IPS DF 6.9 (cell line): ENCODE results near the gene KRTAP22-1.

Experiments
- DNase-seq: peaks from one replicate; pipeline ENCODE4 v3.0.0-alpha.2; 2013; ENCODE audit warnings: low read depth, low spot score
- H3K27ac ChIP-seq: one replicate; pipeline ENCODE4 v1.5.1; 2013; ENCODE audit warnings: low read length, control low read depth
- H3K27me3 ChIP-seq: 2 replicates; pipeline ENCODE4 v1.6.1; 2013; ENCODE audit warnings: mild to moderate bottlenecking, low read length; ENCODE audit not compliant: control insufficient read depth, insufficient read depth
- H3K36me3 ChIP-seq: 2 replicates; pipeline ENCODE4 v1.6.1; 2013; ENCODE audit warnings: low read length; ENCODE audit not compliant: control insufficient read depth, insufficient read depth
- H3K4me1 ChIP-seq: 2 replicates; pipeline ENCODE4 v1.6.1; 2013; ENCODE audit warnings: low read length; ENCODE audit not compliant: control insufficient read depth, insufficient read depth
- H3K4me3 ChIP-seq: 2 replicates; pipeline ENCODE4 v1.5.1; 2013; ENCODE audit warnings: mild to moderate bottlenecking, low read length
- H3K9me3 ChIP-seq: 2 replicates; pipeline ENCODE4 v1.6.1; 2013; ENCODE audit warnings: low read length, inconsistent platforms; ENCODE audit not compliant: control insufficient read depth, insufficient read depth
- WGBS: extraction: QIAGEN DNeasy Blood & Tissue Kit; methylation state at CpG from one replicate; pipeline ENCODE4 v1.1.7; 2013; ENCODE audit warnings: mixed read lengths, missing lambda C conversion rate; ENCODE audit not compliant: insufficient read length, insufficient coverage; 5-methylcytosine and 5-hydroxymethylcytosine counted together

KRTAP22-1 gene

GRCh38 chr21:30582870-30583269, 18.0 kb upstream of the KRTAP22-1 start:
- no peak for DNase-seq
- no CpG with 5 or more reads among the region's 1 CpG for WGBS
- Histone ChIP-seq H3K27ac (no peak overlapping the region), H3K9me3 (peaks cover 6% of the 10 kb centered on the region), H3K4me3 (no peak overlapping the region), H3K36me3 (no peaks in the 10 kb centered on the region), H3K27me3 (no peaks in the 10 kb centered on the region), H3K4me1 (no peaks in the 10 kb centered on the region)

DNA sequence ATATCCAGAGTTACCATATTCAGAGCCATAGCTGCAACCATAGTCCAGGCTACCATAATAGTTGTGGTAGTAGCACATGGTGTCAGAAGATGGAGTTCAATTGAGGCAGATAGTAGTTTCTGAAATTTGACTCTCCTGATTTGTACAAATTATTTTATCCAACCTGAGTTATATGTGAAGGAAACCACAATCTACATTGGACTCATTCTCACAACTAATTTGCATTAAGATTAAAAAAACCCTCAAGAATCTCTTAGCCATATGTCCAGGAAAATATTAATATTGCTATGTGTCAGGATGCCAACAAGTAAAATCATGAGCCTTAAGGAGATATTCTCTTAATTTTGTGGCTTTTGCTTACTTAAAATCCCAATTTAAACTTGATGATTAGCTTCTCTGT, 10.6 kb upstream of the KRTAP22-1 start, which contains the start of gene KRTAP22-2:
TSS of gene KRTAP22-2 (minus strand) at position 101 of the 400 bp plus-strand sequence.
- no peak for DNase-seq
- Histone ChIP-seq H3K27me3 (no peaks in the 10 kb centered on the region), H3K9me3 (peaks cover 4% of the 10 kb centered on the region), H3K4me1 (no peaks in the 10 kb centered on the region), H3K36me3 (no peaks in the 10 kb centered on the region), H3K4me3 (no peak within 1 kb of the TSS), H3K27ac (no peak within 1 kb of the TSS)

GRCh38 chr21:30592140-30592539, 8.7 kb upstream of the KRTAP22-1 start, which contains the start of gene KRTAP6-3:
Gene KRTAP6-3 (plus strand): TSS chr21:30592440. CDS start chr21:30592446, 6 bp downstream.
- DNase-seq, result no peak
- H3K9me3 ChIP-seq, result peaks cover 4% of the 10 kb centered on the region
- H3K36me3 ChIP-seq, result no peaks in the 10 kb centered on the region
- H3K27ac ChIP-seq, result no peak within 1 kb of the TSS
- H3K4me1 ChIP-seq, result no peaks in the 10 kb centered on the region
- no CpG with 5 or more reads among the region's 4 CpGs for WGBS
- no peaks in the 10 kb centered on the region for H3K27me3 ChIP-seq
- no peak within 1 kb of the TSS for H3K4me3 ChIP-seq

- H3K4me3 ChIP-seq, result no peak within 1 kb of the TSS
- H3K9me3 ChIP-seq, result peaks cover 9% of the 10 kb centered on the region
- H3K27ac ChIP-seq, result no peak within 1 kb of the TSS
- no peaks in the 10 kb centered on the region for H3K27me3 ChIP-seq
- H3K4me1 ChIP-seq, result no peaks in the 10 kb centered on the region
- no CpG with 5 or more reads among the region's 6 CpGs for WGBS
- no peaks in the 10 kb centered on the region for H3K36me3 ChIP-seq
- no peak for DNase-seq
Observed at GRCh38 chr21:30598802-30599201, 2.1 kb upstream of the KRTAP22-1 start, which contains the start of gene KRTAP6-2. Gene KRTAP6-2 (minus strand): TSS chr21:30598902. CDS start chr21:30598874, 28 bp downstream.

- Histone ChIP-seq H3K9me3 (peaks cover 11% of the 10 kb centered on the region), H3K4me3 (no peak overlapping the region), H3K4me1 (no peaks in the 10 kb centered on the region), H3K27me3 (no peaks in the 10 kb centered on the region), H3K27ac (no peak overlapping the region), H3K36me3 (no peaks in the 10 kb centered on the region)
- DNase-seq, result no peak
- WGBS, result no CpG with 5 or more reads among the region's 2 CpGs
Observed at GRCh38 chr21:30605968-30606367, 5.1 kb downstream of the KRTAP22-1 start.

DNA sequence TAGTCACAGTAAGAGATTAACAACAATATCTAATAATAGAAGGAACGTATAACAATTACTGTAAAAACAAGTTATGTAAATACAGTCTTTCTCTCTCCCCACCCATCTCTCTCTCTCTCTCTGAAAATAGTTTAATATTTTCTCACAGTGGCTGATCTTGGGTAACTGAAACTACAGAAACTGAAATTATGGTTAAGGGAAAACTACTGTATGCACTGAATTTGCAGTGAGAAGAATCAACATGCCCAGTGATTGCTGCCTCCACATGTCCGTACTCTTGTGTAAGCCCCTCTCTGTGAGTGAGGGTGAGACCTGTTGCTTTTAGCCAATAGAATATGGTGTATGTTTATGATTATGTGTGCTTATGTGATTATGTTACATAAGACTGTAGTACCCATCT, 11.2 kb downstream of the KRTAP22-1 start:
- no peaks in the 10 kb centered on the region for H3K4me1 ChIP-seq
- no peak for DNase-seq
- WGBS, result no CpG with 5 or more reads among the region's 2 CpGs
- H3K4me3 ChIP-seq, result no peak overlapping the region
- H3K27me3 ChIP-seq, result no peaks in the 10 kb centered on the region
- peaks cover 10% of the 10 kb centered on the region for H3K9me3 ChIP-seq
- no peaks in the 10 kb centered on the region for H3K36me3 ChIP-seq
- no peak overlapping the region for H3K27ac ChIP-seq

GRCh38 chr21:30613836-30614235, 12.9 kb downstream of the KRTAP22-1 start, which contains the start of gene KRTAP6-1:
Gene KRTAP6-1 (minus strand): TSS chr21:30613930. CDS start chr21:30613904, 26 bp downstream.
- H3K4me3 ChIP-seq, result no peak within 1 kb of the TSS
- no peaks in the 10 kb centered on the region for H3K4me1 ChIP-seq
- no peaks in the 10 kb centered on the region for H3K27me3 ChIP-seq
- no peak within 1 kb of the TSS for H3K27ac ChIP-seq
- peaks cover 9% of the 10 kb centered on the region for H3K9me3 ChIP-seq
- no peak for DNase-seq
- no peaks in the 10 kb centered on the region for H3K36me3 ChIP-seq
- no CpG with 5 or more reads among the region's 2 CpGs for WGBS

GRCh38 chr21:30615199-30615598, 14.3 kb downstream of the KRTAP22-1 start:
- H3K27ac ChIP-seq, result no peak overlapping the region
- no peaks in the 10 kb centered on the region for H3K27me3 ChIP-seq
- no peak for DNase-seq
- H3K36me3 ChIP-seq, result no peaks in the 10 kb centered on the region
- no peaks in the 10 kb centered on the region for H3K4me1 ChIP-seq
- H3K4me3 ChIP-seq, result no peak overlapping the region
- H3K9me3 ChIP-seq, result peaks cover 9% of the 10 kb centered on the region

DNA sequence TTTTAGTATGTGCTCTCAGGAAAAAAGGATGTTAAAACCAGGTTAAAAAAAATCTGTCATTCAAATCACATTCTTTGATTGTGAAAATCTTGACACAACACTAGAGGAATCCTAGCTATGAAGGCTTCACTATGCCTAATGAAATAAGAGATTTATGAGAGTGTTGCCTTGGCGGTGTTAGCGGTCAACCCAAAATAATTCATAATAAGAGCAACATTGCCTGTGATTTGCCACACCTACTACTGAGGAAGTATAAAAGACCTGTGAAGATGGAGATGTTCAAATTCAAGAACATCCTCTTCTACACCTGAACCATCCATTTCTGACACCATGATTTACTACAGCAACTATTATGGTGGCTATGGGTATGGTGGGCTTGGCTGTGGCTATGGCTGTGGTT, 15.2 kb downstream of the KRTAP22-1 start, which contains the start of gene KRTAP20-1:
TSS of gene KRTAP20-1 (plus strand) at position 301 of the 400 bp plus-strand sequence. CDS start at position 331, 30 bp downstream.
- H3K36me3 ChIP-seq, result no peaks in the 10 kb centered on the region
- no CpG with 5 or more reads among the region's 2 CpGs for WGBS
- no peak within 1 kb of the TSS for H3K27ac ChIP-seq
- H3K4me1 ChIP-seq, result no peaks in the 10 kb centered on the region
- no peaks in the 10 kb centered on the region for H3K27me3 ChIP-seq
- no peak for DNase-seq
- no peak within 1 kb of the TSS for H3K4me3 ChIP-seq
- H3K9me3 ChIP-seq, result peaks cover 12% of the 10 kb centered on the region

GRCh38 chr21:30620080-30620479, 19.2 kb downstream of the KRTAP22-1 start:
- Histone ChIP-seq H3K4me1 (no peaks in the 10 kb centered on the region), H3K4me3 (no peak overlapping the region), H3K9me3 (peaks cover 12% of the 10 kb centered on the region), H3K27ac (no peak overlapping the region), H3K27me3 (no peaks in the 10 kb centered on the region), H3K36me3 (no peaks in the 10 kb centered on the region)
- DNase-seq, result no peak

GRCh38 chr21:30620522-30620921, 19.6 kb downstream of the KRTAP22-1 start, which contains the start of gene KRTAP20-4:
Gene KRTAP20-4 (plus strand): TSS chr21:30620627.
- Histone ChIP-seq H3K4me1 (no peaks in the 10 kb centered on the region), H3K4me3 (no peak within 1 kb of the TSS), H3K27ac (no peak within 1 kb of the TSS), H3K36me3 (no peaks in the 10 kb centered on the region), H3K9me3 (peaks cover 10% of the 10 kb centered on the region), H3K27me3 (no peaks in the 10 kb centered on the region)
- no peak for DNase-seq
- WGBS, result no CpG with 5 or more reads among the region's 3 CpGs
